Femur (tissue), 1 donor: ENCODE data around the gene GFOD2.

Source experiments
- DNase-seq: peaks from one replicate; pipeline ENCODE4 v3.0.0-alpha.2; 2017

GFOD2 gene

GRCh38 chr16:67731071-67731752, 12.1 kb upstream of the GFOD2 start:
- DNase-seq, result no peak

- no peak for DNase-seq
Measured at GRCh38 chr16:67730326-67730725, 11.2 kb upstream of the GFOD2 start.

- DNase-seq, result no peak
Measured at GRCh38 chr16:67729636-67730248, 10.6 kb upstream of the GFOD2 start.

GRCh38 chr16:67727521-67728485, 8.7 kb upstream of the GFOD2 start:
- DNase-seq, result no peak

DNA sequence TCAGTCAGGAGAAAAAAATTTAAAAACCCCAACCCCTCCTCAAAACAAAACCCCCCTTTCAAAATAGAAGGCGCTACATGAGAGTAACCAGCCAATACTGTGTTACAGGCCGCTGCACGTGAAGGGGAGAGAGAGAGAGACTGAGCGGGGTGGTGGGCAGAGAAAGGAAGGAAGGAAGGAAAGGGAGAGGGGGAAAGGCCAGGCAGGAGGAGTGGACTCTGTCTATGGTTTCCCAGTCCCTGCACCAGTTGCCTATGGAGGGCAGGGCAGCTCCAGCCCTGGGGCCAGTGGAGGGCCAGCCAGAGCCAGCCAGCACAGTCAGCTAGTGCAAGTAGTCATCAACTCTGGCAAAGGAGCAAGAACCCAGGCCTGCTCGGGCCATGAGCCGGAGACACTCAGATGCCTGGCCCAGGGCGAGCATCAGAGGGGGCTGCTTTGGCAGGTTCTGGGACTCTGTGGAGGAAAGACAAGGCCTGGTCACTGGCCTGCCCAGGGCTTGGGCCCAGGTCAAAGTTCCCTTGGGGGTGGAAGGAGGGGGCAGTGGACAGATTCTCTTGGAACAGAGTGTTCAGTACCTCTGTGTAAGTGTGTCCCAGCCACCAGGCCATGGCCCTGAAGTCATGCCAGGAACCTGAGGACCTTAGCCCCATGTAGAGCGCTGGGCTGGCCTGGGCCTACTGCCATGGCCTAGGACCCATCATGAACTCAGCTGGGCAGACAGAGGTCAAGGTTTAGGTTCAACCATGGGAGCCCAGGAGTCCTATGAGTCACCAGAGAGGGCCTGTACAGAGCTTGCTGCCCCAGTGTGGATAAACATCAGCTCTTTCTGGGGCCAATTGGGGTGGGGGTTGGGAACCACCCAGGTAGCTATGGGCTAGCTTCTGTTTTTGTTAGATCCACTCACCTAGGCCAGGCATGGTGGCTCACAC, 7.3 kb upstream of the GFOD2 start:
- DNase-seq, result no peak

- no peak for DNase-seq
Measured at GRCh38 chr16:67723911-67724305, 4.8 kb upstream of the GFOD2 start.

- no peak for DNase-seq
Measured at GRCh38 chr16:67723151-67723910, 4.2 kb upstream of the GFOD2 start.

DNA sequence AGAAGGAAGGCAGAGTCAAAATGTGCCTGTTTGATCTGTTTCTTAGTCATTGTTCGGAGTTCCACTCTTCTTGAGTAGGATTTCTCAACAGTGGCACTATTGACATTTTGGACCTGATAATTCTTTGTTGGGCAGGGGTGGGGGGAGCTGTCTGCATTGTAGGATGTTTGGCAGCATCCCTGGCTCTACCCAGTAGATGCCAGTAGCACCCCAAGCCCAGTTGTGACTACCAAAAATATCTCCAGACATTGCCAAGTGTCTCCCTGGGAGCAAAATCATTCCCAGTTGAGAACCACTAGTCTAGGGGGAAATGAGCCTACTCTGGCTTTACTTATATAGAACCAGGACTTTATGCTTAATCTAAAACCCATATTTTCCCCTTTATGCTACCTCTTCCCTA, 1.1 kb upstream of the GFOD2 start:
- DNase-seq, result no peak

DNA sequence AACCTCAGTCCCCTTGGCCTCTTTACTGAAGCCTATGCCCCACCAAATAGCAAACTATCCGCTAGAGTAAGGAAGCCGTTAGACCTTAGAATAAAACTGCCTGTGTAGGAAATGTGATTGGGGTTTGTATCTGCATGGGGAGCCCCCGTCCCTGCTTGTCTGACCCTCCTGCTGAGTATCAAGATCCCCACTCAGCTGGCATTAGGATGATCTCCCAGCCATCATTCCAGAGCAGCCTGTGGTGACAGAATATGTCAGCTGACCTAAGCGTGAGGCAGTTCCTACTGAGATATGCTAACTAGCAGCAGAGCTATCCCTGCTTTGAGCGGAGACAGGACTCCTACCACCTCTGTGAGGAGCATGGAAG, 645 bp upstream of the GFOD2 start:
- peak; percentile 49 for DNase-seq

DNA sequence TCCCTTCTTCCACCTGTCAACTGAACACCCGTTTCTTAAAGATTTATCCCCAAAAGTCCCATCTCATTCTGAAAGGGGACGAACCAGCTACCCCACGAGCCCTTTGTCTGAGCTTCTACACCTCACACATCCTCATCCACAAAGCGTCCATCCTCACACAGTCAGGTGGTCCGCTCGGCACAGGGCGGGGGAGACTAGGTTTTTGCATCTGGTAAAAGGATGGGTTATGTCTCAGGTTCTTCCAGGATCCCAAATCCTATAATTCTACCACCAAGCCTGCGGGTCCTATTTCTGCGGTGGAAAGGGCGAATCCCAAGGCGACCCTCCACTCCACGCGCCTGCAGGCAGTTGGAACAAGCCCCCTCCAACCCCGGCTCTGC, 458 bp downstream of the GFOD2 start:
- no peak for DNase-seq

DNA sequence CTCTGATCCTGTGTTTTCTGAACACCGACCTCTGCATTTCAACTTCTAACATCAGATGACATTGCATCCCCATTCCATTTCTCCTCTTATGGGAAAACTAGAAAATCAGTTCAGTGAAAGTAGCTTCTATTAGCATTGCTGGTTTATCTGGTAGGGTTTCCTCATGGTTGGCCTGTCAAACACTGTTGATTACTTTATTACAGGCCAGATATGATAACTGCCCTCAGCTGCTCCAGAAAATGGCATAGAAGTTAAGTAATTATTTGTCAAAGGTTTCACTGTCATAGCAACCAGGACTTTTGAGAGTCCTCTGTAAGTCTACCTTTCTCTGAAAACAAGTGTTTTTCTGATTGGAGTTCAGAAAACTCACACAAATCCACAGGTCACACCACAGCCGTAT, 3.0 kb downstream of the GFOD2 start:
- no peak for DNase-seq

GRCh38 chr16:67714522-67714921, 4.6 kb downstream of the GFOD2 start:
- DNase-seq, result no peak

DNA sequence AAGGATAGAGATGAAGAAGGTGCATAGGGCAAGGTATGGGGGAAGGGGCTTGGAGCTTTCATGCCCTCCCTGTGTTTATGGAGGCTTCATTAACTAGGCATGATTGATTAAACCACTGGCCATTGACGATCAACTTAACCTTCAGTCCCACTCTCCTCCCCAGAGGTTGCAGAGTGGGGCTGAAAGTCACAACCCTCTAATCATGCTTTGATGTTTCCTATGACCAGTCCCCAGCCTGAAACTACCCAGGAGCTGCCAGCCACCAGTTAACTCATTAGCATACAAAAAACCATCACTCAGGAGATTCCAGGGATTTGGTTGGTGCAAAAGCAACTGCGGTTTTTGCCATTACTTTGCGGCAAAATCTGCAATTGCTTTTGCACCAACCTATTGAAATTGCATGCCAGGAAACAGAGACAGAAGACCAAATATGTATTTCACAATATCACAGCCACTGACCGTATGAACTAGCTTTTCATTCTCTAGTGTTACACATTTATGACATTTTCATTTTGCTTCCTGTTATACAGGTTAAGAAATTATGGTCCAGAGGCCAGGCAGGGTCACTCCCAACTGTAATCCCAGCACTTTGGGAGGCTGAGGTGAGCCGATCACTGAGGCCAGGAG, 5.4 kb downstream of the GFOD2 start:
- DNase-seq, result no peak

GRCh38 chr16:67710607-67711006, 8.5 kb downstream of the GFOD2 start:
- no peak for DNase-seq

- DNase-seq, result no peak
Measured at GRCh38 chr16:67709050-67709449, 10.1 kb downstream of the GFOD2 start.

- DNase-seq, result no peak
Measured at GRCh38 chr16:67708368-67708771, 10.7 kb downstream of the GFOD2 start.

- DNase-seq, result no peak
Measured at GRCh38 chr16:67707790-67708189, 11.3 kb downstream of the GFOD2 start.

GRCh38 chr16:67707210-67707609, 11.9 kb downstream of the GFOD2 start:
- no peak for DNase-seq

GRCh38 chr16:67704110-67704509, 15.0 kb downstream of the GFOD2 start:
- DNase-seq, result no peak

DNA sequence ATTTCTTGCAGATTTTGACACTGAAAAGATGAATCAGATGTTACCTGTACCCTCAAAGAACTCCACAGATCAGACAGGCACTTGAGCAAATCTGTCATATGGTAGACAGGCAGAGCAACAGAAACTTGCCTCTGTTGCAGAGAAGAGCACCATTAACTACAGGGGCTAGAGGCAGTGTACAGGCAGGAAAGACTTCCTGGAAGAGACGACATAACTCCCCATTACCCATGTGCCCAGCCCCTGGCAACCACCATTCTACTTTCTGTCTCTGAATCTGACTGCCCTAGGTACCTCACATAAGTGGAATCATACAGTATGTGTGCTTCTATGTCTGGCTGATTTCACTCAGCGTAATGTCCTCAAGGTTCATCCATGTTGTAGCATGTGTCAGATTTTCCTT, 15.5 kb downstream of the GFOD2 start:
- DNase-seq, result no peak

- no peak for DNase-seq
Measured at GRCh38 chr16:67702130-67702529, 17.0 kb downstream of the GFOD2 start.
